K562 (cell line): ENCODE measurements around the gene SLC37A4. TPM values are rescaled to one million over a fixed set of nuclear protein-coding genes. Genes with fewer than 3 reads are reported as not detected.

Source experiments
- PHF20 ChIP-seq: fragments of 450-650 bp; IDR thresholded peaks from 2 replicates; pipeline ENCODE4 v1.6.1; 2018; ENCODE audit not compliant: partially characterized antibody
- POLR2G ChIP-seq: fragments of 200-400 bp; formaldehyde crosslinking; IDR thresholded peaks from 2 replicates; pipeline ENCODE4 v1.6.1; 2017; ENCODE audit warnings: low read depth, mild to moderate bottlenecking, antibody characterized with exemption, low read length, moderate library complexity
- PTTG1 ChIP-seq: fragments of 450-650 bp; IDR thresholded peaks from 2 replicates; pipeline ENCODE4 v1.6.1; 2016; ENCODE audit warnings: low read depth, mild to moderate bottlenecking, missing genetic modification characterization, missing compliant biosample characterization
- TRIM28 ChIP-seq: fragments of 450-650 bp; IDR thresholded peaks from 2 replicates; pipeline ENCODE4 v1.6.1; 2017
- ZNF75A ChIP-seq: fragments of 450-650 bp; formaldehyde crosslinking; IDR thresholded peaks from 2 replicates; pipeline ENCODE4 v1.4.0; 2020; ENCODE audit warnings: mild to moderate bottlenecking
- polyA plus RNA-seq, 8 experiments: library from polyadenylated mRNA; depleted of rRNA in 4 of 8; stranded (reverse) in 5 of 8; unstranded in 3 of 8; fragments of >200 nt; fragmentation: Nextera tagmentation in 2 of 8; fragmentation: Illumina TruSeq in 1 of 8; extraction: Ambion mirVana in 2 of 8; extraction: Trizol in 1 of 8; gene quantifications; 2 replicates each; pipeline versions ENCODE4 v1.2.1 to v1.2.3, GENCODE V29; 2011 to 2014; ENCODE audit warnings: inconsistent platforms in 1 of 8, missing spikeins in 1 of 8
- total RNA-seq, 7 experiments: library from RNA; depleted of rRNA in 6 of 7; stranded (reverse); fragments of >200 nt in 6 of 7; fragmentation: Illumina TruSeq in 2 of 7; extraction: Trizol in 2 of 7; gene quantifications; 2 replicates each; pipeline versions ENCODE4 v1.2.1 to v1.2.3, GENCODE V29; 2011 to 2021; ENCODE audit warnings: low replicate concordance in 1 of 7
- TF ChIP-seq, protein P1 (sequence below): fragments of 450-650 bp; IDR thresholded peaks from 2 replicates; pipeline ENCODE4 v1.6.1; 2016; ENCODE audit warnings: mild to moderate bottlenecking, moderate library complexity
- TF ChIP-seq, protein P2 (sequence below): sonication (generic); formaldehyde crosslinking; IDR thresholded peaks from 2 replicates; pipeline ENCODE4 v1.8.1; 2023; ENCODE audit warnings: mild to moderate bottlenecking, missing genetic modification reagents, moderate library complexity
- TF ChIP-seq, protein P3 (sequence below), 2 experiments: fragments of 450-650 bp; IDR thresholded peaks; 2 replicates each; pipeline ENCODE4 v1.6.1; 2018; ENCODE audit warnings: mild to moderate bottlenecking in 2 of 2, low read depth in 1 of 2; ENCODE audit not compliant: partially characterized antibody in 2 of 2

SLC37A4 gene
- total and polyA plus RNA-seq, 9 of the 15 experiments (the other 6 are each of a cell fraction or from before 2014, with no cell fraction given): 24.7 to 73.9 (median 40.7) TPM

DNA sequence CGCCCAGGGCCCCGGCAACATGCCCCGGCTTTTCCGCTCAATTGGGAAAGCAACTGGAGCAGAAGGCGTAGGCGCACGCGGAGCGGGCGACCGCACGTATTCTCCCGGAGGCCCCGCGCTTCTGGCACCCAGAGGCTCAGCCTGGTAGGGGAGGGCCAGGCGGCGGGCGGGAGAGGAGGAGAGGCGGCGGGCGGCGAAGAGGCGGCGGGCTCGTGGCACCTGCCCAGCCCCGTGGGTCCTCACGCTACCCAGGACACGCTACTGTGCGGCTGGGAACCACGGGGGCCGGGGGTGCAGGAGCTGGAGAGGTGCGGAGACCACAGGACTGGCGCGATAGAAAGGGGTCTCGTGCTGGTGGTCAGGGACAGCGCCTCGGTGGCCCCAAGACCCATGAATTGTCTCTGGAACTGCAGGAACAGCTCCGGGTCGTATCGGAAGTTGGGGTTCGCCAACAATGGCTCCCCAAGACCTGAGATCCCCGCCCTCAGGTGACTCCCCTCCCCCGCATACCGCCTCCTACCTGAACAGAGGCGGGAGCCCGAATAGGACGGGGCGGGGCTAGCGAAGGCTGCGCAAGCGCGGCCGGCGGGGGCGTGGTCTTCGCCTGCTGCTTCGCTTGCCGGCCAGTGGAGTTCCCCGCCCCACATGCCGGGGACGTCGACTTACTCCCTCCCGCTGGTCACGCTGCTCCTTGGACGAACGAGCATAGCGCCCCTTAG is at the start of gene SLC37A4 (continued):
- TF ChIP-seq, protein P1, sequence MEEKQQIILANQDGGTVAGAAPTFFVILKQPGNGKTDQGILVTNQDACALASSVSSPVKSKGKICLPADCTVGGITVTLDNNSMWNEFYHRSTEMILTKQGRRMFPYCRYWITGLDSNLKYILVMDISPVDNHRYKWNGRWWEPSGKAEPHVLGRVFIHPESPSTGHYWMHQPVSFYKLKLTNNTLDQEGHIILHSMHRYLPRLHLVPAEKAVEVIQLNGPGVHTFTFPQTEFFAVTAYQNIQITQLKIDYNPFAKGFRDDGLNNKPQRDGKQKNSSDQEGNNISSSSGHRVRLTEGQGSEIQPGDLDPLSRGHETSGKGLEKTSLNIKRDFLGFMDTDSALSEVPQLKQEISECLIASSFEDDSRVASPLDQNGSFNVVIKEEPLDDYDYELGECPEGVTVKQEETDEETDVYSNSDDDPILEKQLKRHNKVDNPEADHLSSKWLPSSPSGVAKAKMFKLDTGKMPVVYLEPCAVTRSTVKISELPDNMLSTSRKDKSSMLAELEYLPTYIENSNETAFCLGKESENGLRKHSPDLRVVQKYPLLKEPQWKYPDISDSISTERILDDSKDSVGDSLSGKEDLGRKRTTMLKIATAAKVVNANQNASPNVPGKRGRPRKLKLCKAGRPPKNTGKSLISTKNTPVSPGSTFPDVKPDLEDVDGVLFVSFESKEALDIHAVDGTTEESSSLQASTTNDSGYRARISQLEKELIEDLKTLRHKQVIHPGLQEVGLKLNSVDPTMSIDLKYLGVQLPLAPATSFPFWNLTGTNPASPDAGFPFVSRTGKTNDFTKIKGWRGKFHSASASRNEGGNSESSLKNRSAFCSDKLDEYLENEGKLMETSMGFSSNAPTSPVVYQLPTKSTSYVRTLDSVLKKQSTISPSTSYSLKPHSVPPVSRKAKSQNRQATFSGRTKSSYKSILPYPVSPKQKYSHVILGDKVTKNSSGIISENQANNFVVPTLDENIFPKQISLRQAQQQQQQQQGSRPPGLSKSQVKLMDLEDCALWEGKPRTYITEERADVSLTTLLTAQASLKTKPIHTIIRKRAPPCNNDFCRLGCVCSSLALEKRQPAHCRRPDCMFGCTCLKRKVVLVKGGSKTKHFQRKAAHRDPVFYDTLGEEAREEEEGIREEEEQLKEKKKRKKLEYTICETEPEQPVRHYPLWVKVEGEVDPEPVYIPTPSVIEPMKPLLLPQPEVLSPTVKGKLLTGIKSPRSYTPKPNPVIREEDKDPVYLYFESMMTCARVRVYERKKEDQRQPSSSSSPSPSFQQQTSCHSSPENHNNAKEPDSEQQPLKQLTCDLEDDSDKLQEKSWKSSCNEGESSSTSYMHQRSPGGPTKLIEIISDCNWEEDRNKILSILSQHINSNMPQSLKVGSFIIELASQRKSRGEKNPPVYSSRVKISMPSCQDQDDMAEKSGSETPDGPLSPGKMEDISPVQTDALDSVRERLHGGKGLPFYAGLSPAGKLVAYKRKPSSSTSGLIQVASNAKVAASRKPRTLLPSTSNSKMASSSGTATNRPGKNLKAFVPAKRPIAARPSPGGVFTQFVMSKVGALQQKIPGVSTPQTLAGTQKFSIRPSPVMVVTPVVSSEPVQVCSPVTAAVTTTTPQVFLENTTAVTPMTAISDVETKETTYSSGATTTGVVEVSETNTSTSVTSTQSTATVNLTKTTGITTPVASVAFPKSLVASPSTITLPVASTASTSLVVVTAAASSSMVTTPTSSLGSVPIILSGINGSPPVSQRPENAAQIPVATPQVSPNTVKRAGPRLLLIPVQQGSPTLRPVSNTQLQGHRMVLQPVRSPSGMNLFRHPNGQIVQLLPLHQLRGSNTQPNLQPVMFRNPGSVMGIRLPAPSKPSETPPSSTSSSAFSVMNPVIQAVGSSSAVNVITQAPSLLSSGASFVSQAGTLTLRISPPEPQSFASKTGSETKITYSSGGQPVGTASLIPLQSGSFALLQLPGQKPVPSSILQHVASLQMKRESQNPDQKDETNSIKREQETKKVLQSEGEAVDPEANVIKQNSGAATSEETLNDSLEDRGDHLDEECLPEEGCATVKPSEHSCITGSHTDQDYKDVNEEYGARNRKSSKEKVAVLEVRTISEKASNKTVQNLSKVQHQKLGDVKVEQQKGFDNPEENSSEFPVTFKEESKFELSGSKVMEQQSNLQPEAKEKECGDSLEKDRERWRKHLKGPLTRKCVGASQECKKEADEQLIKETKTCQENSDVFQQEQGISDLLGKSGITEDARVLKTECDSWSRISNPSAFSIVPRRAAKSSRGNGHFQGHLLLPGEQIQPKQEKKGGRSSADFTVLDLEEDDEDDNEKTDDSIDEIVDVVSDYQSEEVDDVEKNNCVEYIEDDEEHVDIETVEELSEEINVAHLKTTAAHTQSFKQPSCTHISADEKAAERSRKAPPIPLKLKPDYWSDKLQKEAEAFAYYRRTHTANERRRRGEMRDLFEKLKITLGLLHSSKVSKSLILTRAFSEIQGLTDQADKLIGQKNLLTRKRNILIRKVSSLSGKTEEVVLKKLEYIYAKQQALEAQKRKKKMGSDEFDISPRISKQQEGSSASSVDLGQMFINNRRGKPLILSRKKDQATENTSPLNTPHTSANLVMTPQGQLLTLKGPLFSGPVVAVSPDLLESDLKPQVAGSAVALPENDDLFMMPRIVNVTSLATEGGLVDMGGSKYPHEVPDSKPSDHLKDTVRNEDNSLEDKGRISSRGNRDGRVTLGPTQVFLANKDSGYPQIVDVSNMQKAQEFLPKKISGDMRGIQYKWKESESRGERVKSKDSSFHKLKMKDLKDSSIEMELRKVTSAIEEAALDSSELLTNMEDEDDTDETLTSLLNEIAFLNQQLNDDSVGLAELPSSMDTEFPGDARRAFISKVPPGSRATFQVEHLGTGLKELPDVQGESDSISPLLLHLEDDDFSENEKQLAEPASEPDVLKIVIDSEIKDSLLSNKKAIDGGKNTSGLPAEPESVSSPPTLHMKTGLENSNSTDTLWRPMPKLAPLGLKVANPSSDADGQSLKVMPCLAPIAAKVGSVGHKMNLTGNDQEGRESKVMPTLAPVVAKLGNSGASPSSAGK: peak; percentile 99
- TF ChIP-seq PTTG1 (no peak), POLR2G (peak; percentile 78), ZNF75A (CRISPR knock-in tag) (no peak), TRIM28 (no peak), PHF20 (no peak)
- TF ChIP-seq, protein P2, sequence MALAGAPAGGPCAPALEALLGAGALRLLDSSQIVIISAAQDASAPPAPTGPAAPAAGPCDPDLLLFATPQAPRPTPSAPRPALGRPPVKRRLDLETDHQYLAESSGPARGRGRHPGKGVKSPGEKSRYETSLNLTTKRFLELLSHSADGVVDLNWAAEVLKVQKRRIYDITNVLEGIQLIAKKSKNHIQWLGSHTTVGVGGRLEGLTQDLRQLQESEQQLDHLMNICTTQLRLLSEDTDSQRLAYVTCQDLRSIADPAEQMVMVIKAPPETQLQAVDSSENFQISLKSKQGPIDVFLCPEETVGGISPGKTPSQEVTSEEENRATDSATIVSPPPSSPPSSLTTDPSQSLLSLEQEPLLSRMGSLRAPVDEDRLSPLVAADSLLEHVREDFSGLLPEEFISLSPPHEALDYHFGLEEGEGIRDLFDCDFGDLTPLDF: 0 out of 2 replicates have a peak, but pooled peaks have one; percentile 61
- TF ChIP-seq, protein P3, sequence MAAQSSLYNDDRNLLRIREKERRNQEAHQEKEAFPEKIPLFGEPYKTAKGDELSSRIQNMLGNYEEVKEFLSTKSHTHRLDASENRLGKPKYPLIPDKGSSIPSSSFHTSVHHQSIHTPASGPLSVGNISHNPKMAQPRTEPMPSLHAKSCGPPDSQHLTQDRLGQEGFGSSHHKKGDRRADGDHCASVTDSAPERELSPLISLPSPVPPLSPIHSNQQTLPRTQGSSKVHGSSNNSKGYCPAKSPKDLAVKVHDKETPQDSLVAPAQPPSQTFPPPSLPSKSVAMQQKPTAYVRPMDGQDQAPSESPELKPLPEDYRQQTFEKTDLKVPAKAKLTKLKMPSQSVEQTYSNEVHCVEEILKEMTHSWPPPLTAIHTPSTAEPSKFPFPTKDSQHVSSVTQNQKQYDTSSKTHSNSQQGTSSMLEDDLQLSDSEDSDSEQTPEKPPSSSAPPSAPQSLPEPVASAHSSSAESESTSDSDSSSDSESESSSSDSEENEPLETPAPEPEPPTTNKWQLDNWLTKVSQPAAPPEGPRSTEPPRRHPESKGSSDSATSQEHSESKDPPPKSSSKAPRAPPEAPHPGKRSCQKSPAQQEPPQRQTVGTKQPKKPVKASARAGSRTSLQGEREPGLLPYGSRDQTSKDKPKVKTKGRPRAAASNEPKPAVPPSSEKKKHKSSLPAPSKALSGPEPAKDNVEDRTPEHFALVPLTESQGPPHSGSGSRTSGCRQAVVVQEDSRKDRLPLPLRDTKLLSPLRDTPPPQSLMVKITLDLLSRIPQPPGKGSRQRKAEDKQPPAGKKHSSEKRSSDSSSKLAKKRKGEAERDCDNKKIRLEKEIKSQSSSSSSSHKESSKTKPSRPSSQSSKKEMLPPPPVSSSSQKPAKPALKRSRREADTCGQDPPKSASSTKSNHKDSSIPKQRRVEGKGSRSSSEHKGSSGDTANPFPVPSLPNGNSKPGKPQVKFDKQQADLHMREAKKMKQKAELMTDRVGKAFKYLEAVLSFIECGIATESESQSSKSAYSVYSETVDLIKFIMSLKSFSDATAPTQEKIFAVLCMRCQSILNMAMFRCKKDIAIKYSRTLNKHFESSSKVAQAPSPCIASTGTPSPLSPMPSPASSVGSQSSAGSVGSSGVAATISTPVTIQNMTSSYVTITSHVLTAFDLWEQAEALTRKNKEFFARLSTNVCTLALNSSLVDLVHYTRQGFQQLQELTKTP (IDR thresholded peaks at IDR 0.05; ENCODE audit: low read depth in 1 of 2, partially characterized antibody in 2 of 2): no peak
